Retinal pigment epithelial cell (primary cell): ENCODE measurements around the gene DUT.

Experiments
- DNase-seq: peaks from one replicate; pipeline ENCODE4 v3.0.0-alpha.2; 2010; ENCODE audit warnings: low read depth
- H3K4me3 ChIP-seq: 2 replicates; pipeline ENCODE4 v1.5.1; 2011; ENCODE audit warnings: mild to moderate bottlenecking, low read length, control low read depth, moderate library complexity
- CTCF ChIP-seq: conservative IDR thresholded peaks from 2 replicates; pipeline ENCODE4 v1.5.1; 2011; ENCODE audit warnings: low read depth, low read length, control low read depth, inconsistent platforms

DUT gene

GRCh38 chr15:48355377-48355776 is 24.1 kb downstream of the DUT start:
- DNase-seq, result no peak
- no peak for TF ChIP-seq CTCF
- no peak overlapping the region for H3K4me3 ChIP-seq

- H3K4me3 ChIP-seq, result no peak overlapping the region
- no peak for DNase-seq
- TF ChIP-seq CTCF, result peak; percentile 52
Observed at GRCh38 chr15:48358229-48359152, 27.3 kb downstream of the DUT start.

GRCh38 chr15:48360841-48361240 is 29.6 kb downstream of the DUT start:
- no peak for TF ChIP-seq CTCF
- DNase-seq, result peak; percentile 65
- H3K4me3 ChIP-seq, result no peak overlapping the region

GRCh38 chr15:48361685-48362084 is 30.5 kb downstream of the DUT start:
- no peak for TF ChIP-seq CTCF
- H3K4me3 ChIP-seq, result no peak overlapping the region
- DNase-seq, result no peak

GRCh38 chr15:48363474-48363873 is 32.2 kb downstream of the DUT start:
- DNase-seq, result no peak
- no peak overlapping the region for H3K4me3 ChIP-seq
- TF ChIP-seq CTCF, result no peak

GRCh38 chr15:48365575-48365974 is 34.3 kb downstream of the DUT start:
- no peak for DNase-seq
- no peak for TF ChIP-seq CTCF
- H3K4me3 ChIP-seq, result no peak overlapping the region
